Fibroblast of lung (primary cell): Measurements from ENCODE around the gene USP16. TPM values are rescaled to one million over a fixed set of nuclear protein-coding genes. Genes with fewer than 3 reads are reported as not detected.
A peak's percentile ranks its signal among the peaks of the same experiment; 100 is the strongest.
"Not testable (repeated sequence)": the region's sequence is repeated elsewhere in the genome, so short reads cannot be mapped to it uniquely, and the experiment has no call there.

Source experiments
- DNase-seq, 2 donors: peaks; one replicate each; pipeline versions ENCODE4 v3.0.0 to v3.0.0-alpha.2; 2010; ENCODE audit warnings: low read depth in 2 of 2
- H2AFZ ChIP-seq: 2 replicates; pipeline ENCODE4 v1.5.1; 2012; ENCODE audit warnings: low read length, control low read depth, inconsistent platforms
- H3K27ac ChIP-seq: 2 replicates; pipeline ENCODE4 v1.5.1; 2011; ENCODE audit warnings: low read length, control low read depth; ENCODE audit not compliant: insufficient read depth
- H3K27me3 ChIP-seq: 2 replicates; pipeline ENCODE4 v1.5.1; 2011; ENCODE audit warnings: mild to moderate bottlenecking, low read length; ENCODE audit not compliant: control insufficient read depth, insufficient read depth
- H3K36me3 ChIP-seq: 2 replicates; pipeline ENCODE4 v1.5.1; 2011; ENCODE audit warnings: low read length; ENCODE audit not compliant: control insufficient read depth, insufficient read depth
- H3K4me1 ChIP-seq: 2 replicates; pipeline ENCODE4 v1.5.1; 2011; ENCODE audit warnings: low read length; ENCODE audit not compliant: control insufficient read depth, insufficient read depth; ENCODE audit errors: extremely low read depth
- H3K4me2 ChIP-seq: 2 replicates; pipeline ENCODE4 v1.5.1; 2011; ENCODE audit warnings: low read length, control low read depth; ENCODE audit not compliant: insufficient read depth; ENCODE audit errors: extremely low read depth
- H3K4me3 ChIP-seq, 4 experiments: fragments of 200-600 bp in 1 of 4; sonication (generic) in 1 of 4; replicated peaks in 1 of 4; 2 replicates each; pipeline ENCODE4 v1.5.1; 2011 to 2016; ENCODE audit warnings: low read length in 4 of 4, low read depth in 3 of 4, mild to moderate bottlenecking in 3 of 4, control low read depth in 2 of 4, inconsistent platforms in 1 of 4, mixed read lengths in 1 of 4; ENCODE audit not compliant: insufficient read depth in 1 of 4; ENCODE audit errors: control extremely low read depth in 1 of 4
- H3K79me2 ChIP-seq: 2 replicates; pipeline ENCODE4 v1.5.1; 2012; ENCODE audit warnings: mild to moderate bottlenecking, low read length, inconsistent platforms; ENCODE audit not compliant: control insufficient read depth, insufficient read depth
- H3K9ac ChIP-seq: 2 replicates; pipeline ENCODE4 v1.5.1; 2011; ENCODE audit warnings: mild to moderate bottlenecking, low read length, control low read depth; ENCODE audit not compliant: insufficient read depth
- H3K9me3 ChIP-seq: 2 replicates; pipeline ENCODE4 v1.5.1; 2012; ENCODE audit warnings: low read depth, low read length; ENCODE audit not compliant: control insufficient read depth, insufficient read depth
- H4K20me1 ChIP-seq: 2 replicates; pipeline ENCODE4 v1.5.1; 2011; ENCODE audit warnings: low read length; ENCODE audit not compliant: control insufficient read depth, insufficient read depth; ENCODE audit errors: extremely low read depth
- CTCF ChIP-seq, 2 donors: IDR thresholded peaks in 1 of 2; conservative IDR thresholded peaks in 1 of 2; 1 replicate in 1 of 2; 2 replicates in 1 of 2; pipeline ENCODE4 v1.5.1; 2011 to 2012; ENCODE audit warnings: low read length in 2 of 2, control low read depth in 1 of 2, inconsistent platforms in 1 of 2, low read depth in 1 of 2, mild to moderate bottlenecking in 1 of 2
- EZH2 ChIP-seq: IDR thresholded peaks from 2 replicates; pipeline ENCODE4 v1.5.1; 2012; ENCODE audit warnings: low read length, control low read depth, mild to moderate bottlenecking; ENCODE audit errors: missing control alignments
- polyA plus RNA-seq, 2 donors: library from polyadenylated mRNA; depleted of rRNA in 1 of 2; stranded (reverse) in 1 of 2; unstranded in 1 of 2; fragments of >200 nt; gene quantifications; 2 replicates each; pipeline ENCODE4 v1.2.1, GENCODE V29; 2011 to 2012; ENCODE audit warnings: missing spikeins in 1 of 2
- total RNA-seq: library from RNA; depleted of rRNA; stranded (reverse); fragments of >200 nt; gene quantifications from 2 replicates; pipeline ENCODE4 v1.2.1, GENCODE V29; 2014

Gene USP16
- total and polyA plus RNA-seq, 2 donors (not counting 1 experiment from before 2014, with no cell fraction given), result 32.2 to 34.4 TPM

GRCh38 chr21:28982637-28983036, 41.8 kb upstream of the USP16 start:
- peaks cover 4% of the 10 kb centered on the region for H3K36me3 ChIP-seq
- no peak overlapping the region for H3K9ac ChIP-seq
- peaks cover 5% of the 10 kb centered on the region for H3K79me2 ChIP-seq
- H4K20me1 ChIP-seq, result no peaks in the 10 kb centered on the region
- H3K9me3 ChIP-seq, result no peaks in the 10 kb centered on the region
- no peaks in the 10 kb centered on the region for H3K27me3 ChIP-seq
- no peaks in the 10 kb centered on the region for H3K4me1 ChIP-seq
- DNase-seq, result no peak
- TF ChIP-seq CTCF (conservative IDR thresholded peaks at IDR 0.05 in 1 of 2, IDR thresholded peaks at IDR 0.05 in 1 of 2; ENCODE audit: low read depth in 1 of 2, low read length in 2 of 2) (no peak), EZH2 (no peak)
- H3K27ac ChIP-seq, result no peak overlapping the region
- H3K4me2 ChIP-seq, result no peak overlapping the region
- H3K4me3 ChIP-seq, result no peak overlapping the region
- H2AFZ ChIP-seq, result no peak overlapping the region

DNA sequence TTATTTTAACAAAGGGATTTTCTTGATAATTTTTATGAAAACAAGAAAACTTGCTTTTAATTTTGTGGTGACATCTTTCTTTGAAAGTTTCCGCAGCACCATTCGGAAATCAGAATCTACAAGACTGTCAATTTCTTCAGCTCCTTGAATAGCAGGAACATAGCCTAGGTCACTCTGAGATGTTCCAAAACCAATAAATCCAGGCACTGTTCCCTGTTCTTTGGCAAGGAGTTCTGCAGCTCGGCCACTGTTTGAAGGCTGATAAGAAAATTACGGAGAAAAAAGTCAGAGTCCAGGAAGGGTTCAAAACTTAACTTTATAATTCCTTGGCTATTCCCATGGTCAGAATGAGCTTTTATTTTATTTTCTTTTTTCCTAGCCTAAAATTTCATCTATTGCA, 37.8 kb upstream of the USP16 start:
- Histone ChIP-seq H3K79me2 (peaks cover 33% of the 10 kb centered on the region), H3K4me3 (no peak overlapping the region), H3K9ac (no peak overlapping the region), H3K27me3 (no peaks in the 10 kb centered on the region), H2AFZ (no peak overlapping the region), H3K4me2 (no peak overlapping the region), H3K4me1 (no peaks in the 10 kb centered on the region), H4K20me1 (no peaks in the 10 kb centered on the region), H3K9me3 (no peaks in the 10 kb centered on the region), H3K27ac (no peak overlapping the region), H3K36me3 (peaks cover 2% of the 10 kb centered on the region)
- TF ChIP-seq EZH2, result no peak
- no peak for TF ChIP-seq CTCF (conservative IDR thresholded peaks at IDR 0.05 in 1 of 2, IDR thresholded peaks at IDR 0.05 in 1 of 2; ENCODE audit: low read depth in 1 of 2, low read length in 2 of 2)
- DNase-seq, result no peak

DNA sequence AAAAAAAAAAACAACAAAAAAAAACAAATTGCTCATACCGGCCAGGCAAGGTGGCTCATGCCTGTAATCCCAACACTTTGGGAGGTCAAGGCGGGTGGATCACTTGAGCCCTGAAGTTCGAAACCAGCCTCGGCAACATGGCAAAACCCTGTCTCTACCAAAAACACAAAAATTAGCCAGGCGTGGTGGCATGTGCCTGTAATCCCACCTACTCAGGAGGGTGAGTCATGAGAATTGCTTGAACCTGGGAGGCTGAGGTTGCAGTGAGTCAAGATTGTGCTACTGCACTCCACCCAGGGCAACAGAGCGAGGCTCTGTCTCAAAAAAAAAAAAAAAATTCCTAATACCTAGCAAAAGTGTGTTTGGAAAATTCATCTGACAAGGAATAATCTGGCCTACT, 36.3 kb upstream of the USP16 start:
- not testable (repeated sequence) for H3K4me3 ChIP-seq, H3K4me2 ChIP-seq, H2AFZ ChIP-seq, H3K4me1 ChIP-seq, H3K27me3 ChIP-seq, H4K20me1 ChIP-seq, H3K36me3 ChIP-seq, H3K9me3 ChIP-seq, H3K9ac ChIP-seq
- peaks cover 42% of the 10 kb centered on the region for H3K79me2 ChIP-seq
- DNase-seq, result peak; percentile 33 to 66
- H3K27ac ChIP-seq, result peak overlapping the region; percentile 18
